ENCODE results near the gene DENND10.

DNA sequence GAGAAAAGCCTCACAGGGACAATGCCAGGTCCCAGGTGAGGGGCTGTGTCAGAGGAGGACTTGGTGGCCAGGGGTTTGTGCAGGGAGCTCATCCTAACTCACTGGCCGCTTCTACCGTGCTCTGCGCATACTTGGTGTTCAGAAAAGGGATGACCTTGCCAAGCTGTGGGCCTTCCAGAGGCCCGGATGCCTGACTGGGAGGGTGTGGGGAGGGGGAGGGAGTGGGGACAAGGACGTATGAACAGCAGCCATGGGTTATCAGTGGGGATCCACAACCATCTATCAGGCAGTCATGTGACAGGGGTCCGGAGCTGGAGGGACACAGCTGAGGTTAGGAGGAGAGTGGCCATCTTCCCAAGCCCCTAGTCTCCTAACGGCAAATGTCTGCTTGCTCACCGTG, 55.4 kb downstream of the DENND10 start:
- no peak for TF ChIP-seq EZH2 (IDR thresholded peaks at IDR 0.05; ENCODE audit: low read length, missing control alignments)
- TF ChIP-seq, protein P1, sequence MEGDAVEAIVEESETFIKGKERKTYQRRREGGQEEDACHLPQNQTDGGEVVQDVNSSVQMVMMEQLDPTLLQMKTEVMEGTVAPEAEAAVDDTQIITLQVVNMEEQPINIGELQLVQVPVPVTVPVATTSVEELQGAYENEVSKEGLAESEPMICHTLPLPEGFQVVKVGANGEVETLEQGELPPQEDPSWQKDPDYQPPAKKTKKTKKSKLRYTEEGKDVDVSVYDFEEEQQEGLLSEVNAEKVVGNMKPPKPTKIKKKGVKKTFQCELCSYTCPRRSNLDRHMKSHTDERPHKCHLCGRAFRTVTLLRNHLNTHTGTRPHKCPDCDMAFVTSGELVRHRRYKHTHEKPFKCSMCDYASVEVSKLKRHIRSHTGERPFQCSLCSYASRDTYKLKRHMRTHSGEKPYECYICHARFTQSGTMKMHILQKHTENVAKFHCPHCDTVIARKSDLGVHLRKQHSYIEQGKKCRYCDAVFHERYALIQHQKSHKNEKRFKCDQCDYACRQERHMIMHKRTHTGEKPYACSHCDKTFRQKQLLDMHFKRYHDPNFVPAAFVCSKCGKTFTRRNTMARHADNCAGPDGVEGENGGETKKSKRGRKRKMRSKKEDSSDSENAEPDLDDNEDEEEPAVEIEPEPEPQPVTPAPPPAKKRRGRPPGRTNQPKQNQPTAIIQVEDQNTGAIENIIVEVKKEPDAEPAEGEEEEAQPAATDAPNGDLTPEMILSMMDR (conservative IDR thresholded peaks at IDR 0.05 in 1 of 2, IDR thresholded peaks at IDR 0.05 in 1 of 2; ENCODE audit: low read depth in 1 of 2, low read length in 2 of 2): no peak

All from fibroblast of lung (primary cell).